GM19468 (cell line): ENCODE results near the gene MBNL3.

ENCODE experiments used
- ATAC-seq: cut with Tn5 transposase; IDR thresholded peaks from one replicate; pipeline ENCODE4 v1.9.1; 2021; ENCODE audit warnings: mild to moderate bottlenecking, moderate library complexity, moderate number of reproducible peaks; ENCODE audit not compliant: unreplicated experiment; ENCODE audit errors: extremely low read depth

MBNL3 gene

DNA sequence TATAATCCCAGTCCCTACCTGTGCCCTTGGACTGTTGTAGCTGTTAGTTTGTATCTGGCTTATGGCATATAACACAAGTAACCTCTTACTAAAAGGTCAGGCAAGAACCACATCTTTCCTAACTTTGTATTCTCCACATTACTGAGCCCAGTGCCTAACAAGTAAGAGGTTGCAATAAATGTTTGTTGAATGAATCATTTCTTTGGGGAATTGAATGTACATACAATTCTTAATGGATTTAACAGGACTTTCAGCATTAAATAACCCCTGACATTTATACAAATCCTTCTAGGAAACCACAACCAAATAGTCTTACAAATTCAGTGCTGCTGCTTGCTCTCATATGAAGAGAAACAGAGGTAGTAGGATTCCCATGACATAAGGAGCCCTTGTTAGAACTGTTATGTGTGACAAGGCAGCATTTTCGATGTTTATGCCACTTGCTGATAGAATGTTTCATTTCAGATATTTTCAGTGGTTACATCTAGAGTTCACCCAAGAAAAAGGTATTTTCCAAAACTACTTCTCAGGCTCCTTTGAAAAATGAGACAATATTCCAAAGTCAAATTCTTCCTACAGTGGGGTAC, 62.0 kb downstream of the MBNL3 start:
- ATAC-seq, result no peak

GRCh38 chrX:132425744-132426318, 63.0 kb downstream of the MBNL3 start:
- ATAC-seq, result no peak

GRCh38 chrX:132423323-132423722, 65.5 kb downstream of the MBNL3 start:
- no peak for ATAC-seq

GRCh38 chrX:132415012-132415411, 73.8 kb downstream of the MBNL3 start:
- ATAC-seq, result no peak

DNA sequence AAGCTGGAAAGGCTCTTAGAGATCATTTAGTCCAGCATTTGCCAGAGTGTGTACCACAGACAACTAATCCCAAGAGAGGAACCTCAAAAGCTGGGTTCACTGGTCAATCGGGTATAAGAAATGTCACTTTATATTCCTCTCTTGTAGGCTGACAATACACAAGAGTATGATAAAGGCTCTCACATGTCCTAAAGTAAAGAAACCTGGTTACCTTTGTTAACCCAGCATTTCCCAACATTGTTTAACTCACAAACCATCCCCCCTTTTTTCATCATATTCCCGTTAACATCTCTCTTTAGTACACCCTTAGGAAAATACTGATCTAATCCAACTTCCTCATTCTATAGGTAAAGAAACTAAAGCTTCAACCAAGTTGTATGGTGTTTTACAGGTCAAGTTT, 74.4 kb downstream of the MBNL3 start:
- no peak for ATAC-seq

DNA sequence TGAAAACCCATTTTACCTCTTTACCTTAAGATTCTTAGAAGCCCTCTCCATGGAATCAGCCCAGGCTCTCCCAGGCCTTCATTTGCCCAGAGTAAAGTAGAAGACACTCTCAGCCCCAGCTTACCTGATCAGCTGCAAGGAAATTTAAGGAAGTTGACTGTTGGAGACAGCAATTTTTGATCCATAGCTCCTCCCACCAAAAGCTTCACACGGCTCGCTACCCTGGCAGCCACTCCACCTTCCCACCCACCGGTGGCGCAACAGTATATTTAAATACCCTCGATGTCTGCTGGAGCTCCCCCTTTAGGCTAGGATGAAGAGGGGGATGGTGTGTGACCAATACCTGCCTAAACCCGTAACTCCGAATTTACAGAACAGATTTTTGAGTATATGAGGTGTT, 75.4 kb downstream of the MBNL3 start:
- ATAC-seq, result no peak

- ATAC-seq, result no peak
Measured at GRCh38 chrX:132412208-132412607, 76.6 kb downstream of the MBNL3 start.

- no peak for ATAC-seq
Measured at GRCh38 chrX:132411310-132411977, 77.4 kb downstream of the MBNL3 start.

DNA sequence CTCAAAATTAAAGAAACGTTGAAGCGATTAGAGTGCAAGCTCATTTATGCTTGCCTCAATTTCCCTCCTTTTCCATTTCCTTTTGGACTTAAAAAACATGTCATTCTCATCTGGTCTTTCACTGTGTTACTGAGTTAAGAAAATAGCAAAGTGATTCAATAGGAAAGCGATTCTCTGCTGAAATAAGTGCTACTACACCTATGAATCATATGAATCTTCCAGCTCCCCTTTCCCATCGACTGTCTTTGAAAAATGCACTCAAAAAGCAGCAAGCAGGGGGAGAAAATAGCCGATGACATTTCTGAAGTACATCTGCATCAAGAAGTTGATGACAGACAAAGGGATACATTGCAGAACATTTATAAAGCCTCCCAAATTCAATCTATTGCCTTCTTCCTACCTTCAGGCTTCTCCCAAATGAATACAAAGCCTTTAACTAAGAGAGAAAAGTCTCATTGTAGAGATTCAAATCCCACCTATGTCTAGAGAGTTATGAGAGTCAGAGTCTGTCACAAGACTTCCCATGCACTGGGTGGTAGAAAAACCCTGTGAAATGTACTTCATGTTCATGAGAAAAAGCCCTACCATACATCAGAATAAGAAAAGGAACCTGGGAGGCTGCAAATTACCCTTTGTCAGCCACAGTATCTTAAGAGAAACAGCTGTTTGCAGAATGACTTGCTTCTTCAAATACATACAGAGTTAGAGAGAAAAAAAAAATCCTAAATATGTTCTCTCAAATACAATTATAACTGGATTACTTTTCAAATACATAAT, 78.9 kb downstream of the MBNL3 start:
- no peak for ATAC-seq

GRCh38 chrX:132407691-132408090, 81.1 kb downstream of the MBNL3 start:
- no peak for ATAC-seq

DNA sequence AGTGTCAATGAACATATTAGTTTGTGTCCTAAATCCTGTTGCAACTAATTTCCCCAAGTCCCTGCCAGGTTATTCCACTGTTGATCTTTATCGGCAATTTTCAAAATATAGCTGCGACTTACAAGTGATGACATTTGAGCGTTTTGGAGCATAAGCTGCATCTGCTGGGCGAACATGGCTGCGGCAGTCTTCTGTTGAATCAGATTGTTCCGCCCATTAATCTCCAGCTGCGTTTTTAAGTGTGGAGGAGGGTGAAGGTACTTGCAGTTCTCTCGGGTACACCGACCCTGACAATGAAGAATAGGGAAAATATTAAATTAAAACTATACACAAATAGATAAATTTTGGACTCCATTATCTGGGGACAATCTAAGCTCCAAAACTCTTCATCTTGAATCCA, 82.7 kb downstream of the MBNL3 start:
- ATAC-seq, result no peak

DNA sequence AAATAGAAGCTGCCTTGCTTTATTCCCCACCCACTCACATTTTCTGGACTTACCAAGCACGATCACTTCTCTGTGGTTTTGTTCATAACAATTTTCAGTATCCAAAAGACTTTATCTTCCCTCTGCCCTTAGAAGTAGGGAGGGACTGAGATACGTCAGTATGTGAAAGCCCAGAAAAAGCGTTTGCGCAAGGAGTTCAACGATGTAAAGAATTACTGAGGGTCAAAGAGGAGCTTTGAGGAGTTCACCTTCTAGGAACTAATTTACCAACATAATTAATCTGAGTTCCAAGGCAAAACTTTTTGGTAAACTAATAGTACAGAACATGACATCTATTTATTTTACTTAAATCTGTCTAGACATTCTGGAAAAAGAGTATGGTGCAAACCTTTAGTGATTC, 84.6 kb downstream of the MBNL3 start:
- ATAC-seq, result no peak

GRCh38 chrX:132401935-132402334, 86.9 kb downstream of the MBNL3 start:
- no peak for ATAC-seq

DNA sequence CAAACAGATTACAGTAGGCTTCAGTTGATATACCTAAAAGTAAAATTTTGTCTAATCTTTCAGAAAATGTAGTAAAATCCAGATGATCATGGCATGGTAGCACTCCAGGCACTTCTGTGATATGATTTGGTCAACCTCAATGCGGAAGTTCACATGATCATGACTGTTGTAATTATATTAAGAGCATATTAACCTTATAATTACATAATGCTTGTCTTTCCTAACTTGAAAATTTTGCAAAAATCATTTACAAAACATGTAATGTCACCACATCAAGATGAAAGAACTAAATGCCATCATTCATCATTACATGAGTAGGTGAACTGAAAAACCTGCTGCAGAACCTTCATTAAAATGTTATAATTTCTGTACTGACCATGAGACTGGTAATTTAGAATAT, 88.1 kb downstream of the MBNL3 start:
- no peak for ATAC-seq

- ATAC-seq, result no peak
Measured at GRCh38 chrX:132395645-132396044, 93.2 kb downstream of the MBNL3 start.

DNA sequence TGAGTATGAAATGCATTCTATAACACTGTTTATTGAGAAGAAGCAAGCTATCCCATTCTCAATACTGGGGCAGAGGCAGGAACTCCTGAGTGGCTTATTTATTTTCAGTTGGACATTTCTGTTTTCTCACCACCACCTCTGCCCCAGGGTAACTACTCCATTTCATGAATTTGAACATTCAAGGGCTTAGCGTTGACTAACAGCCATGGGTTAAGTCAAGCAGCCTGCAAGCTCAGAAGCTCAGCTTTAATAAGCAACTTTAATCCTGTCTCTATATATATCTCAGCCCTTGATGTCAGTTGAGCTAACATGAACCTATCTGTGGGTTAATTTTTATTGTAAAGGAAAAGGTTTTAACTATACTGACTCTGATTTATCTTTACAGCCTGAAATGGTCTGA, 93.8 kb downstream of the MBNL3 start:
- ATAC-seq, result no peak

DNA sequence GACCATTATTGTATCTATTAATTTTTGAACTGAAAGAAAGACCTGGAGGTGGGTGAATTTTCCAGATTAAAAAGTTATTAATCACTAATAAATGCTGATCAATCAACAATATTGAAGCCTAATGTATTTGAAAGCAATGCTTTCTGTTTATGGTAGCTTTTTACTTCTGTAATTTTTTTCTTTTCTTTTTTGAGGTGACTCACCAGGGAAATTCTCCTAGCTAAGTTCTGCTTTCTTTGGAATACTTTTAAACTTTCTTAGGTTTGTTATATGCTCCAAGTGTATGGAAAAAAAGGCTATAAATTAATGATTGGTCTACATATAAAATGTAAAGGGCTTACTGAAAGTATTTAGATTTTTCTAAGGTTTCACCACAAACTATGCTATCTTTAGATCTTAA, 94.2 kb downstream of the MBNL3 start:
- no peak for ATAC-seq

- ATAC-seq, result no peak
Measured at GRCh38 chrX:132393992-132394391, 94.8 kb downstream of the MBNL3 start.

DNA sequence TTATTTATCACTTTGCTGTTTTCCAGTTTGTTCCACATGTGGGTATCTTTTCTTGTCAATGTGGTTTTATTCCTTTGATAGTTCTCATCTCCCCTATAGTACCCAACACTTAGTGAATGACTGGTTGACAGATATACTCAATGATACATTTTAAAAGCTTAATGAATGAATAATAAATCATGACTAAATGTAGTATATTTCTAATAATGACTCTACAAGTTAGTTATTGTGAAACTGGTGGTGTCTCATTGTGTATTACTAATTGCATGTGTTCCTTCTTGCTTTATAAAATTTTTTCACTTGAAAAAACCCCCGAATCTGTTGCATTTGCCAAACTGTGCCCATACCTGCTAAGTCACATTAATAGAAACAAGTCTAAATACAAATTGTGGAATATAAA, 95.4 kb downstream of the MBNL3 start:
- no peak for ATAC-seq

DNA sequence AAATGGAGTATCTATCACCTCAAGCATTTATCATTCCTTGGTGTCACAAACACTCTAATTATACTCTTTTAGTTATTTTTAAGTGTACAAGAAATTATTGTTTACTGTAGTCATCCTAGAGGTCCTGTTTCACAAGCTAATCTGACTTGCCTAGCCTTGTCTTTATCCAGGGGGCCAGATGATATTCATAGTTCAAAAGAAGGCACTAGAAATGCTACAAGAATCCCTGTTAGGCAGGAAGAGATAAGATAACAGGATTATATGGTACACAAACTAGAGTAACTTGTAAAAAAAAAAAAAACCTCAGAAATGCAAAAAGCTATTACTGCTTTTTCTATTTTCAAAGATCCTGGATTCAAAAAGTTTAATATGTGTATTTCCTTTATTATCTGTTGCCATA, 95.8 kb downstream of the MBNL3 start:
- ATAC-seq, result no peak

GRCh38 chrX:132390792-132391191, 98.0 kb downstream of the MBNL3 start:
- no peak for ATAC-seq
